ENCODE measurements around the gene RNF34.

Gene RNF34

GRCh38 chr12:121451961-121452339, 52.0 kb downstream of the RNF34 start:
- no peak overlapping the region for H3K27ac ChIP-seq
- TF ChIP-seq CTCF (conservative IDR thresholded peaks at IDR 0.05), result no peak

GRCh38 chr12:121452340-121452984, 52.5 kb downstream of the RNF34 start:
- no peak overlapping the region for H3K27ac ChIP-seq
- no peak for TF ChIP-seq CTCF (conservative IDR thresholded peaks at IDR 0.05)

GRCh38 chr12:121452985-121453360, 53.1 kb downstream of the RNF34 start:
- no peak for TF ChIP-seq CTCF (conservative IDR thresholded peaks at IDR 0.05)
- H3K27ac ChIP-seq, result no peak overlapping the region

- TF ChIP-seq CTCF (conservative IDR thresholded peaks at IDR 0.05), result no peak
- no peak overlapping the region for H3K27ac ChIP-seq
These were observed 53.7 kb downstream of the RNF34 start for GRCh38 chr12:121453629-121454028.

- TF ChIP-seq CTCF (conservative IDR thresholded peaks at IDR 0.05), result no peak
- no peak overlapping the region for H3K27ac ChIP-seq
These were observed 55.0 kb downstream of the RNF34 start for GRCh38 chr12:121454921-121455320.

- TF ChIP-seq CTCF (conservative IDR thresholded peaks at IDR 0.05), result no peak
- no peak overlapping the region for H3K27ac ChIP-seq
These were observed 56.0 kb downstream of the RNF34 start for GRCh38 chr12:121455766-121456420.

GRCh38 chr12:121456551-121456950, 56.6 kb downstream of the RNF34 start:
- TF ChIP-seq CTCF (conservative IDR thresholded peaks at IDR 0.05), result no peak
- H3K27ac ChIP-seq, result no peak overlapping the region

All from VCaP (cell line).